Ecto neural progenitor cell (in vitro differentiated cells): ENCODE measurements around the gene SPRYD4.
A peak's percentile ranks its signal among the peaks of the same experiment; 100 is the strongest.
"Not testable (repeated sequence)": the region's sequence is repeated elsewhere in the genome, so short reads cannot be mapped to it uniquely, and the experiment has no call there.

ENCODE experiments used
- DNase-seq: peaks from one replicate; pipeline ENCODE4 v3.0.0-alpha.2; 2018; ENCODE audit warnings: low spot score

SPRYD4 gene

DNA sequence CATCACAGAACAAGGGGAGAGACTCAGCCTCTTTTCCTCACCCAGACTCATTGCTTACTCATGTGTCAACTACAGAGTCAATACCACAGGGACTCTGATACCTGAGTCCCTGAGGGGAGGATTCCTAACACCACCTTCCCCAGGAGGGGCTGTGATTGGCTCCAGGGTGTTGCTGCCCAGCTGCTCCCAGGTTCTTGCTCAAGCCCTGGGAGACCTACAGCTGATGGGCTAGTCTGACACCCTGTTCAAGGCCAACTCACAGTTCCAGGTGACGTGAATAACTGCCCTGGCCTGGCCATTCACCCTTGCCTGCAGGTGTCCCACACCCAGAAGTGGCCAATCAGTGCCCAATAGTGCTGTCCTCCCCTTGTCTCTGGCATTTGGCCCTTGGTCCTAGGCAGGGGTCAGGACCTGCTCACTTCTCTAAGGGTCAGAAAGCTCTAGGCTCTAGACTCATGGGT lies 8.6 kb downstream of the SPRYD4 start:
- no peak for DNase-seq

DNA sequence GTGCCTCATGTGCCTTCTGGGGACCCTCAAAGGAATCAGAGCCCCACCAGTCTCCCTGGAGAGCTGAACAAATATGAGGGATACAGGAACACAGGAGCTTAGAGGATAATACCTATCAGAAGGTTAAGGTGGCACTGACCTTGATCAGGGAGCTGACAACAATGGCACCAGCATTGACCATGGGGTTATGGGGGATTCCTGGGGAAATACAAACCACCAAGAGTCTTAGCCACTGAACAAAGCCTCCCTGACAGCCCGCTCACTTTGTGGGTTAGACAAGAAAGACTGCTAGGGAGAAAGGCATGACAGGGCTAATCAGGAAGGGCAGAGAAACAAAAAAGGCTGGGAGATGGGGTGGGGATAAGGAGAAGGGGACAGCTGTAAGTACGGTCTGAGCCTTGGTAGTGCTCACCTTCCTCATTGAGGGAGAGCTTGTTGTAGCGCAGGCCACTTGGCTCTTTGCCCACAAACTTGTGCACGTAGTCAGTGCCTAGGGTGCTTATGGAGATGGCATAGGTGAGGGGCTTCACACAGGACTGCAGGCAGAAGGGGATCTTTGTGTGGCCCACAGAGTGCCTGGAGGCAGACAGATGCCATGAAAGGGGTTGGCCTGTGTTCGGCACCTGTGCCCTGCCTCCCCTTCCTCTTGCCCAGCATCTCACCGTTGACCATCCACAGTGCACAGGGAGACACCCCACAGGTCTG lies 9.3 kb downstream of the SPRYD4 start:
- no peak for DNase-seq

DNA sequence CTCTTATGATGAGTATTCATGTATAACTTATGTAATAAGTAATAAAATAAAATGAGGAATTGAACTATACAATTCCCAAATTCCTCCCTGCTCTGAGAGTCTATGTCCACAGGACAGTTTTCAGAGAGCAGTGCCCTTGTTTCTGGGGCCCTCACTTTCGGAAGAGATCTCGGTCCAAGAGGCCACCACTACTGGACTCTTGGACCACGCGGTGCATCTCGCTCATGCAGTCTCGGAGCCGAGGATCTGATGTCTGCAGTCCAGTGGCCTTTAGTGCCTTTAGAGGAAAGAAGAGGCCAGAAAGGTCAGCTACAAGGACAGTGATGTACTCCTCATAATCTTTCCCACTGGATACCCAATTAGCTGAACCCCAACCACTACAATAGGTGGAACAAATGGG lies 11.2 kb downstream of the SPRYD4 start:
- no peak for DNase-seq

DNA sequence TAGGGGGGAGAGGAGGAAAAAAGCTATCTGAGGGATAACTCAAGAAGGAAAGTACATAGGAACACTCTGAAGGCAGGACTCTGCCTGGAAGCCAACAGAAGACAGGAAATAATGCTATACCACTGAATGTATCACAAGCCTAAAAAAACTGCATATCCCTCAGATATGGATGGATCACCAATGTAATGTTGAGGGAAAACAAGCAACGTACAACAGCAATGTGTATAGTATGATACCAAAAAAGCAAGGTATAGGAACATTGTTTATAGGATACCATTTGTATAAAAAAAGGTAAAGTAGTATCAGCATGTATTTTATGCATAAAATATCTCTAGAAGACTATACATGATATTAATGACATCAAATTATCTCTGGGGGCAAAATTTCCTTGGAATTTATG lies 16.2 kb downstream of the SPRYD4 start:
- DNase-seq = no peak

DNA sequence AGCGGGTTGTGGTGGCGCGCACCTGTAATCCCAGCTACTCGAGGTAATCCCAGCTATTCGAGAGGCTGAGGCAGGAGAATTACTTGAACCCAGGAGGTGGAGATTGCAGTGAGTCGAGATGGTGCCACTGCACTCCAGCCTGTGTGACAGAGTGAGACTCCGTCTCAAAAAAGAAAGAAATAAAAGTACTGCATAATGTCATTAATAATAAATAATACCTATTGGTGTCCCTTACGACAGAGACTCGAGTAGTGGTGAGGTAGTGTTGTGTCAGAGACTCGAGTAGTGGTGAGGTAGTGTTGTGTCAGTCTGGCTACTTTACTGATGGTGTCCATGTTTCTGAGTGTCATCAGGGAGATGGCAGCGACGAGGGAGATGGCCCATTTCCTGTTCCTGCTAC lies 18.3 kb downstream of the SPRYD4 start:
- DNase-seq = no peak

DNA sequence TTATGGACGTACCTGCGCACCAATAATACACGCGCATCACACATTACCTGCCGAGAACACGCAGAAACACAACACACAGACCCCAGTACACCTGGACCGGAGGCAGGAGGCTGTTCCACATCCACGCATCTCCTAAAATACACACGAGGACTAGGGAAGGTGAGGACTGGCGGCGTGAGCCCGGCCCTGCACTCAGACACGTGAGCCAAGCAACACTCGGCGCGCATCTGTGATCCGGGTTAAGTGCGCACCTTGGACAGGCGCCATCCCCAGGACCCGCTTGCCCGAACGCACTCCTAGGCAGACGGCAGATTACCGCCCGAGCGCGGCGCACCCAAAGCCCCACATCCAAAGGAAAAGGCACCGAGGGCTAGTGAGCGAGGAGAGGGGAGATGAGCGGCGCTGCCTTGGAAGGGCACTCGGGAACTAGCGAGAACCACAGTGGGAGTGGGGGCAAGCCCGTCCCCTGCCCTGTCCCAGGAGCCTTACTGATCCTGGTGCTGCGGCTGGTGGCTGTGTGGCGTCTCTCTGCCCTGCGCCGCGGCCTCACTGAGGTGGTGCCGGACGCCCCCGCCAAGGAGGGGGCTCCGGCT lies 19.2 kb downstream of the SPRYD4 start:
- DNase-seq = peak; percentile 78

DNA sequence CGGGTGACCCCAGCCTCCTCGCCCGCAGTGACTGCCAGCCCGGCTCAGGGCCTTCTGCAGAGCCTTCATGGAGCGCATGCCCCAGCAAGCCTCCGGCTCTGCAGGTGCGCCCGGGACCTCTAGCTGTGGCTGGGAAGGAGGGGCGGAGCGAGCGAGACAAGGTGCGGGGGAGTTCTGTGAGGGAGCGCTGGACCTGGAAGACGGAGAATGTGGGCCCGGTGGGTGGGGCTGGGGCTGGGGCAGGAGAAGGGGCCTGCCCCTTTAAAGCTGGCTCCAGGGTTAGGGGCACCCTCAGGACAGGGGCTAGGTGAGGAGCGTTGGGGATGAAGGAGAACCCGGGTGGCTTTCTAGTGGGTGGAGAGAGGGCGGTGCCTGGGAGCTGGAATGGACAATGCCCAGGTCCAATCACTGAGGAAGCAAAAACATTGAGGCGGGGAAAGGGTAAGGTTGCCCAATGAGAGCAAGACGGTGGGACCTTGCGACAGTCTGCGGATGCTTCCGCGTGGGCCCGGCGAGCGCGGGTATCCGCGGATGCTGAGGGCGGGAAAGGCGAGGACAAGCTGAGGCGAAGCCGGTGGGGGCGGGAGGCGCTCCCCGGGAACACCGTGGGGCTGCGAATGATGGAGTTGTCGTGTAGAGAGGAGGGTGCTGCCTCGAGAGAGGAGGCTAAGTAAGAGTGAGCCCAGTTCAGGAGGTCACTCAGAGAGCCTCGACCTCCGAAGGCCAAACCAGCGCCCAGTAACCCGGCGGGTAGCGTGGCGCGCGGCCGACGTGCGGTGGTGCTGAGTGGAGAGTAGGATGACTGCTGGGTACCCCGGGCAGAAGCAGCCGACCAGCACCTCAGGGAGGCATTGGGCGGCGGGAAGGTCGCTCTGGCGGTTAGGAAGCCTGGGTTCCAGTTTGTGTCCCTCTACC lies 19.9 kb downstream of the SPRYD4 start, which contains the start of gene GLS2:
TSS of gene GLS2 (minus strand) at position 121 of the 915 bp plus-strand sequence. CDS start at position 78, 43 bp downstream.
- peak; percentile 84 for DNase-seq

DNA sequence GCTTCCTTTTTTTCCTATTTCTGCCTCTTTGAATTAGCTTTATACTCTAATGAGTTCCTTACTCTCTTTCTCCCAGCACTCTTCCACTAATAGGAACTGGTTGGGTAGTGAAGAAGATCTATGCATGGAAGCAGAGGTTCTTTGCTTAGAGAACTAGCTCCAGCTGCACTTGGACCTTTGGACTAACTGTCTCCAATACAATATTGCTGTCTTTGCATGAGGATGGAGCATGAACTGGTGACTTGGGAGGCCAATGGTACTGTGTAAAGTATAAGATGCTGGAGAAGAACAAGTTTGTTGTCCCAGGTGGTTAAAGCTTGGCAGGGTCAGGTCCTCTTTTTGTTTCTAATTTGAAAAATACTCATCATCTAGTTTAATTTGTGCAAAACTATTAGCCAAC lies 22.0 kb downstream of the SPRYD4 start:
- DNase-seq = no peak

DNA sequence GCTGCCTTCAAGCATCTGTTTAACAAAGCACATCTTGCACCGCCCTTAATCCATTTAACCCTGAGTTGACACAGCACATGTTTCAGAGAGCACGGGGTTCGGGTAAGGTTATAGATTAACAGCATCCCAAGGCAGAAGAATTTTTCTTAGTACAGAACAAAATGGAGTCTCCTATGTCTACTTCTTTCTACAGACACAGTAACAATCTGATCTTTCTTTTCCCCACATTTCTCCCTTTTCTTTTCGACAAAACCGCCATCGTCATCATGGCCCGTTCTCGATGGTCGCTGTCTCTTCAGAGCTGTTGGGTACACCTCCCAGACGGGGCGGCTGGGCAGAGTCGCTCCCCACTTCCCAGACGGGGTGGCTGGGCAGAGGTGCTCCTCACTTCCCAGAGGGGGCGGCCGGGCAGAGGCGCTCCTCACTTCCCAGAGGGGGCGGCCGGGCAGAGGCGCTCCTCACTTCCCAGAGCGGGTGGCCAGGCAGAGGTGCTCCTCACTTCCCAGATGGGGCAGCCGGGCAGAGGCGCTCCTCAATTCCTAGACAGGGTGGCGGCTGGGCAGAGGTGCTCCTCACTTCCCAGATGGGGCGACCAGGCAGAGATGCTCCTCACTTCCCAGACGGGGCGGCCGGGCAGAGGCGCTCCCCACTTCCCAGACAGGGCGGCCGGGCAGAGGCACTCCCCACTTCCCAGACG lies 25.2 kb downstream of the SPRYD4 start:
- DNase-seq = not testable (repeated sequence)

DNA sequence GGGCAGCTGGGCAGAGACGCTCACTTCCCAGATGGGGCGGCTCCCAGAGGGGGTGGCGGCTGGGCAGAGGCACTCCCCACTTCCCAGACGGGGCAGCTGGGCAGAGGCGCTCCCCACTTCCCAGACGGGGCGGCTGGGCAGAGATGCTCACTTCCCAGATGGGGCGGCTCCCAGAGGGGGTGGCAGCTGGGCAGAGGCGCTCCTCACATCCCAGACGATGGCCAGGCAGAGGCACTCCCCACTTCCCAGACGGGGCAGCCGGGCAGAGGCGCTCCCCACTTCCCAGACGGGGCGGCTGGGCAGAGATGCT lies 25.7 kb downstream of the SPRYD4 start:
- not testable (repeated sequence) for DNase-seq

DNA sequence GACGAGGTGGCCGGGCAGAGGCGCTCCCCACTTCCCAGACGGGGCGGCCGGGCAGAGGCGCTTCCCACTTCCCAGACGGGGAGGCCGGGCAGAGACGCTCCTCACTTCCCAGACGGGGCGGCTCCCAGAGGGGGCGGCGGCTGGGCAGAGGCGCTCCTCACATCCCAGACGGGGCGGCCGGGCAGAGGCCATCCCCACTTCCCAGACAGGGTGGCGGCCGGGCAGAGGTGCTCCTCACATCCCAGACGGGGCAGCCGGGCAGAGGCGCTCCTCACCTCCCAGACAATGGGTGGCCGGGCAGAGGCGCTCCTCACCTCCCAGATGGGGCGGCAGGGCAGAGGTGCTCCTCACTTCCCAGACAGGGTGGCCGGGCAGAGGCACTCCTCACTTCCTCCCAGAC lies 26.1 kb downstream of the SPRYD4 start:
- not testable (repeated sequence) for DNase-seq

DNA sequence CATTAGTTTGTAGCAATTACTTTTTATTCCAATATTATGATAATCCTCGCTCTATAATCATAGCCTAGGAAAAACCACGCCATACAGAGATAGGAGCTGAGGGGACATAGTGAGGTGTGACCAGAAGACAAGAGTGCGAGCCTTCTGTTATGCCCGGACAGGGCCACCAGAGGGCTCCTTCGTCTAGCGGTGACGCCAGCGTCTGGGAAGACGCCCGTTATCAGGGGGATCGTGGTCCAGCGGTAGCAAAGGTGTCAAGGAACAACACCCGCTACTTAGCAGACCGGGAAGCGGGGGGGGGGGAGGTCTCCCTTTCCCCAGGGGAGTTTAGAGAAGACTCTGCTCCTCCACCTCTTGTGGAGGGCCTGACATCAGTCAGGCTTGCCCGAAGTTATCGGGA lies 28.3 kb downstream of the SPRYD4 start:
- peak; percentile 67 for DNase-seq

DNA sequence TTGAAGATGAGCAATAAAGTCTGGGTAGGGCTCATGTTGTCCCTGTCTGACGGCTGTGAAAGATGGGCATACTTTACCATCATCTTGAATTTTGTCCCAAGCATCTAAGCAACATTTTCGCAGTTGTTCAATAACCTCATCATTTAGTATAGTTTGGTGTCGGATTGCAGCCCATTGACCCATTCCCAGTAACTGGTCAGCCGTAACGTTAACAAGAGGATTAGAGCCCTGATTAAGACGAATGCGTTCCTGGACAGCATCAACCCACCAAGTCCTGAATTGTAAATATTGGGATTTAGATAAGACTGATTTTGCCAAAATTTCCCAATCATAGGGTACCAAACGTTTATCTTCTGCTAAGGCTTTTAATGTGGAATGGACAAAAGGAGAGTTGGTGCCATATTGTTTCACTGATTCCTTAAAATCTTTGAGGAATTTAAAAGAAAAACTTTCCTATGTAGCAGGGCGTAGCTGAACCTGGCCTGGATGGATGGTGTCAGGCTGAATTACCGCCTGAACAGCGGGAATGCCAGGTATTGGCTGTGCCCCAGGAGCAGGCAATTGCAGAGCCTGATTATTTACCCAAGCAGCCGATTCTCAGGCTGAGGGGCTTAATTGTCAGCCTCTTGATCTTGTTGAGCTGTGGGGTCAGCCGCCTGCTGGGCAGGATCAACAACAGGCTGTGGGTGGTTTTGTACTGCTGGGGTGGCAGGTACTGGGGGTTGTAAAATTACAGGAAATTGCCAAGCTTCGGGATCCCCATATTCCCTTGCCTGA lies 29.9 kb downstream of the SPRYD4 start:
- DNase-seq = peak; percentile 77

DNA sequence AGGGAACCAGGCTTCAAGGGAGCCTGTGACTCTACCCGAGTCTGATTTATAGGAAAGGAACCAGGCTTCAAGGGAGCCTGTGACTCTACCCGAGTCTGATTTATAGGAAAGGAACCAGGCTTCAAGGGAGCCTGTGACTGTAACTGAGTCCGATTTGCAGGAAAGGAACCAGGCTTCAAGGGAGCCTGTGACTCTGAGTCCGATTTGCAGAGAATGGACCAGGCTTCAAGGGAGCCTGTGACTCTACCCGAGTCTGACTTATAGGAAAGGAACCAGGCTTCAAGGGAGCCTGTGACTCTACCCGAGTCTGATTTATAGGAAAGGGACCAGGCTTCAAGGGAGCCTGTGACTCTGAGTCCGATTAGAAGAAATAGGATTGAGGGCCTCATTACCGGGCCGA lies 31.1 kb downstream of the SPRYD4 start:
- DNase-seq = not testable (repeated sequence)

DNA sequence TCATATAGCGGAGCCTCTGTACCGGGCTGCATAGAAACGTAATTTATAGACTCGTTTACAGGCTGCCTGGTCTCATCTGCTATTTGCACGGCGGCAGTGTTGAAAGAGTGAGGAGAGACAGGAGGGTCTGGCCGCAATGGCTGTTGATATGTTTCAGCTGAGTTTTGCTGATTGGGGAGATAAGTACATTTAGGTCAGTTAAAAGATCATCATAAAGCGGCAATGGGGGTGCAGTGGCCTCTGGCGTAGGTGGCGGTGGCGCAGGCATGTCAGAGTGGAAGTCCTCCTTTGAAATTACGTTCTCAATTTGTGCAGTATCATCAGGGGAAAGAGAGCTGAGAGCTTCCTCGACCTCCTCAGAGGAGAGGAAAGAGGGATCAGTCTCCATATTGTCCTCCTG lies 31.5 kb downstream of the SPRYD4 start:
- DNase-seq = not testable (repeated sequence)

DNA sequence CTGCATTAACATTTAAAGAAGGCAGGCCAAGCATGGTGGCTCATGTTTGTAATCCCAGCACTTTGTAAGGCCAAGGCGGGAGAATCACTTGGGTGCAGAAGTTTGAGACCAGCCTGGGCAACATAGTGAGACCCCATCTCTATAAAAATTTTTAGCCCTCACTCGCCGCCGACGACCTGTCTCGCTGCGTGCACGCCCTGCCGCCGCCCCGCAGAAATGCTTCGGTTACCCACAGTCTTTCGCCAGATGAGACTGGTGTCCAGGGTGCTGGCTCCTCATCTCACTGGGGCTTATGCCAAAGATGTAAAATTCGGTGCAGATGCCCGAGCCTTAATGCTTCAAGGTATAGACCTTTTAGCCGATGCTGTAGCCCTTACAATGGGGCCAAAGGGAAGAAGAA lies 42.4 kb downstream of the SPRYD4 start:
- no peak for DNase-seq

DNA sequence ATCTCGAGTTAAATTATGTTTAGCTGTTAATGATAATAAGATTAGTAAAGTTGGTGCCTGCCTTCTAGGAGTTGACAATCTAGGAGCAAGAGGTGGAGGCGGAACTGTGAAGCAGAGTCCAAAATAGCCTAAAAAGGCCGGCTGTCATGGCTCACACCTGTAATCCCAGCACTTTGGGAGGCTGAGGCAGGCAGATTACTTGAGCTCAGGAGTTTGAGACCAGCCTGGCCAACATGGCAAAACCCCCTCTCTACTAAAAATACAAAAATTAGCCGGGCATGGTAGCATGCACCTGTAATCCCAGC lies 45.6 kb downstream of the SPRYD4 start:
- DNase-seq = not testable (repeated sequence)

DNA sequence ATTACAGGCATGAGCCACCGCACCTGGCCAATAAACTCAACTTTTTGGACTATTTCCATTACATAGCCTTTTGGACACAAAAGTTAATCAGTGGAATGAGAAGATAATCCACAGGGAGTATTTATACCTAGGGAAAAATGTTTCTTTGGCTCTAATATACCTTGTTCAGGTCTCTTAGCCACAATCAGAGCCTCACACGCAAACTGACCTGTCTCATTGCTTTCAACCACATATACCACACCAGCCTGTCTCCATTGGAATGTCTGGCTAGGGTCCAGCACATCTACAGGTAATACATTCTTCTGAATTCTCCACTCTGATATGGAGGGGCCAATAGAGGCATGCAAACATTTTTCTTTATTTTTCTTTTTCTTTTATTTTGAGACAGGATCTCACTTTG lies 49.5 kb downstream of the SPRYD4 start:
- no peak for DNase-seq

DNA sequence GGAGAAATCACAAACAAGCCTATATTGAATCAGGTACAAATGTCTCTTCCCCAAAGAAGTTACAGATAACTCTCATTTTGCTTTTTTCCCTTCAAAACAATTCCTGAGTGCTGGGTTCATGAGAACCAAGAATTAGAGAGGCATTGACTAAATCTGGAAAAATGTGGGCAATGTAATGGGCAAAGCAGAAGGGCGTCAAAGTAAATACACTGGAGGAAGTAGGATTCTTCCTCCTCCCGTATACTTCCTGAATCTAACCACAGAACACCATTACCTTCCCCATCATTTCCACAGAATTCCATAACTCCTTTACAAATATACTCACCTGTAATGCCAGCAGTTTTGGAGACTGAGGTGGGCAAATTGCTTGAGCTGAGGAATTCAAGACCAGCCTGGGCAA lies 50.2 kb downstream of the SPRYD4 start:
- no peak for DNase-seq

DNA sequence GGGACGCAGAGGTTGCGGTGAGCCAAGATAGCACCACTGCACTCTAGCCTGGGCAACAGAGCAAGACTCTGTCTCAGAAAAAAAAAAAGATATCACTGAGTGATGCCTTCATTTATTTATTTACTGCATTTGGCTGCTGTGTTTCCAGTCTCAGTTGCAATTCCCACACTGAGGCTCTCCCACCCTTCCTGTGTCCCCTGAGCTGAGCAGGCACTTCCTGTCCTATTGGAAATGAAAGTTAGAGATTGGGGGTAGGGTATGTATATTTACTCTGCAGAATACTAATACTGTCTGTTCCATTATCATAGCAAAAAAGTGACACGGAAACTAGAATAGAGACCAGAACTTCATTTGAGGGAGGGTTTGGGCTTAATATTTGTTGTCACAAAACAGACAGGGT lies 51.7 kb downstream of the SPRYD4 start:
- DNase-seq = no peak

DNA sequence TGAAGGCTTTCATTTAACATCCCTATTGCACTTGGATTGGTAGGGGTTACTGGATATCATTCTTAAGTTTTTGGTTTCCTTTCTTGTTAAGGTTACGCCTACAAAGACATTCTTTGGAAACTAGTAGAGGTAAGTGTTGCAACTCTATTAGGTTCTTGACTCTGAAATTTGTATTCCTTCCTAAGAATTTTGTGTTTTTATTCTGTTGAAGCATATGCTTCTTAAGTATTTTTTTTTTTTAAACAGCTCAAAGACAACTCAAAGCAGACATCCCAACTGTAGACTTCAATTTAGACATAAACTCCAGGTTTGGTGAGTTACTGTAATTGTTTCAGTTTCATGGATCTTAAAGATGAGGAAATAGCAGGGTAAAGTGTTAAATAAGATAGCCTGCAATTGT lies 52.1 kb downstream of the SPRYD4 start:
- no peak for DNase-seq

DNA sequence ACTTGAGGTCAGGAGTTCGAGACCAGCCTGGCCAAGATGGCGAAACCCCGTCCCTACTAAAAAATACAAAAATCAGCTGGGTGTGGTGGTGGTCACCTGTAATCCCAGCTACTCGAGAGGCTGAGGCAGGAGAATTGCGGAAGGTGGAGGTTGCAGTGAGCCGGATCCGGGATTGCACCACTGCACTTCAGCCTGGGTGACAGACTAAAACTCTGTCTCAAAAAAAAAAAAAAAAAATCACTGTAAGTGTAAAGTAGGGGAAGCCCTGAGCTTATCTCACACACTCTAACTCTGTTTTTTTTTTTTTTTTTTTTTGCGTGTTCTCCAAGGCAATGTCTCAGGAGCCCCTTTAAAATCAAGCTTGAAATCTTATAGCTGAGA lies 52.8 kb downstream of the SPRYD4 start:
- DNase-seq = no peak
